PC-9 (cell line): ENCODE measurements around the gene SWI5.

ENCODE experiments used
- CTCF ChIP-seq: fragments of 200-600 bp; sonication (generic); conservative IDR thresholded peaks from 2 replicates; pipeline ENCODE4 v1.6.1; 2017; ENCODE audit warnings: mixed run types, antibody characterized with exemption, mild to moderate bottlenecking, moderate library complexity
- EZH2 ChIP-seq: fragments of 200-600 bp; sonication (generic); IDR thresholded peaks from 2 replicates; pipeline ENCODE4 v1.8.0; 2017; ENCODE audit warnings: antibody characterized with exemption, low read depth

DNA sequence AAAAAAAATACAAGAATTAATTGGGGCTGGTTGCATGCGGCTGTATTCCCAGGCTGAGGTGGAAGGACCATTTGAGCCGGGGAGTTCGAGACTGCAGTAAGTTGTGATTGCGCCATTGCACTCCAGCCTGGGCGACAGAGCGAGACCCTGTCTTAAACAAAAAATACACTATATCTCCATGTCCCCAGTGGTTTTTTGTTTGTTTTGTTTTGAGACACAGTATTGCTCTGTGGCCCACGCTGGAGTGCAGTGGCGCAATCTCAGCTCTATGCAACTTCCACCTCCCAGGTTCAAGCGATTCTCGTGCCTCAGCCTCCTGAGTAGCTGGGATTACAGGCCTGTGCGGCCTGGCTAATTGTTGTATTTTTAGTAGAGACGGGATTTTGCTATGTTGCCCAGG, 47.7 kb downstream of the SWI5 start:
- TF ChIP-seq CTCF (no peak), EZH2 (no peak)
